HG03175 (cell line): Measurements from ENCODE around the gene DNMT3B.

ENCODE experiments used
- ATAC-seq: cut with Tn5 transposase; IDR thresholded peaks from one replicate; pipeline ENCODE4 v1.9.1; 2021; ENCODE audit warnings: mild to moderate bottlenecking, moderate library complexity; ENCODE audit not compliant: unreplicated experiment

Gene DNMT3B

GRCh38 chr20:32820698-32821377 is 58.7 kb downstream of the DNMT3B start:
- no peak for ATAC-seq

GRCh38 chr20:32822225-32822624 is 60.0 kb downstream of the DNMT3B start:
- no peak for ATAC-seq

GRCh38 chr20:32823078-32823477 is 60.9 kb downstream of the DNMT3B start:
- no peak for ATAC-seq

- no peak for ATAC-seq
Measured at GRCh38 chr20:32823737-32824588, 61.8 kb downstream of the DNMT3B start.

- no peak for ATAC-seq
Measured at GRCh38 chr20:32828029-32828680, 66.0 kb downstream of the DNMT3B start.

GRCh38 chr20:32829311-32830005 is 67.3 kb downstream of the DNMT3B start:
- no peak for ATAC-seq

GRCh38 chr20:32830437-32830836 is 68.3 kb downstream of the DNMT3B start:
- ATAC-seq = no peak

- no peak for ATAC-seq
Measured at GRCh38 chr20:32831982-32832381, 69.8 kb downstream of the DNMT3B start.

- ATAC-seq = no peak
Measured at GRCh38 chr20:32832664-32833063, 70.5 kb downstream of the DNMT3B start.

- ATAC-seq = no peak
Measured at GRCh38 chr20:32834972-32835371, 72.8 kb downstream of the DNMT3B start.

- ATAC-seq = no peak
Measured at GRCh38 chr20:32837157-32837556, 75.0 kb downstream of the DNMT3B start.

GRCh38 chr20:32839227-32839981 is 77.2 kb downstream of the DNMT3B start:
- no peak for ATAC-seq

GRCh38 chr20:32839982-32840285 is 77.7 kb downstream of the DNMT3B start:
- no peak for ATAC-seq

GRCh38 chr20:32841174-32841573 is 79.0 kb downstream of the DNMT3B start:
- no peak for ATAC-seq

GRCh38 chr20:32841632-32842031 is 79.4 kb downstream of the DNMT3B start:
- no peak for ATAC-seq

- ATAC-seq = no peak
Measured at GRCh38 chr20:32842688-32843524, 80.7 kb downstream of the DNMT3B start.

- no peak for ATAC-seq
Measured at GRCh38 chr20:32845786-32846185, 83.6 kb downstream of the DNMT3B start.

- ATAC-seq = no peak
Measured at GRCh38 chr20:32846852-32847251, 84.7 kb downstream of the DNMT3B start.

- no peak for ATAC-seq
Measured at GRCh38 chr20:32847964-32848363, 85.8 kb downstream of the DNMT3B start.

GRCh38 chr20:32848846-32849245 is 86.7 kb downstream of the DNMT3B start:
- no peak for ATAC-seq
